Measurements from ENCODE around the gene CCDC12. TPM values are rescaled to one million over a fixed set of nuclear protein-coding genes. Genes with fewer than 3 reads are reported as not detected.
"Not testable (repeated sequence)": the region's sequence is repeated elsewhere in the genome, so short reads cannot be mapped to it uniquely, and the experiment has no call there.

CCDC12 gene
- total RNA-seq, 1 donor from 2014 or later: 69.1 TPM

DNA sequence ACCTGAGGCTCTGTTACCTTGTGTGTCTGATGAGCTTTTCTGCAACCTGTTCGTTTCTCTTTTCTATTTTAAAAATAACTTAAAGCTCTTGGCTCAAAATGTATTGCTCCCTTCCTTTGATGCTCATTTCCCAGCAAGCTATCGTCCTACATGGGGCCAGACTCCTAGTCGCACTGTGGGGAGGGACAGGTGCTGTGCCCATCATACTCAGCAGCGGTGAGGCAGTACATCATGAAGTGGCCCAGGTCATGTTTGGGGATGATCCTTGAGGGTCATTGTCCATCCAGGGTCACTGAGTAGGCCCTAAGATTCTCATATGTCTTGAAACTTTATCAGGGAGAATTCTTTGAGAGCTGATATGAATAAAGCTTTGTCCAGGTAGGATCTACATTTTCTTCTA, 57.9 kb downstream of the CCDC12 start:
- no peak for DNase-seq (ENCODE audit: low spot score)
- Mint-ChIP-seq H3K4me3 (no peak overlapping the region), H3K4me1 (ENCODE audit: low read depth) (peaks cover 32% of the 10 kb centered on the region), H3K36me3 (ENCODE audit: low read depth) (peaks cover 55% of the 10 kb centered on the region), H3K9me3 (peaks cover 5% of the 10 kb centered on the region), H3K27ac (no peak overlapping the region), H3K27me3 (ENCODE audit: insufficient read depth) (no peaks in the 10 kb centered on the region)
- intact Hi-C loops (cut with micrococcal nuclease): no loop called here

DNA sequence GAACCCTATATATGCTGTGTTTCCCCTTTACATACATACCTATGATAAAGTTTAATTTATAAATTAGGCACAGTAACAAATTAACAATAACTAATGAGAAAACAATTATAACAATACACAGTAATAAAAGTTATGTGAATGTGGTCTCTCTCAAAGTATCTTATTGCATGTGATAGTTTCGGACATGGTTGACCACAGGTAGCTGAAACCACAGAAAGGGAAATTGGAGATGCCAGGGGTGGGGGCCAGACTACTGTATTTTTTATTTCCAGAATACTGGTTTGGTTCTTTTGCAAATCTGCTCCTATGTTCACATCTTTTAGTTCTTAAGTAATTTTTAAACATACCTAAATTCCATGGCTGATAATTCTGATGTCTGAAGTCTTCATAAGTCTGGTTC, 58.3 kb downstream of the CCDC12 start:
- Mint-ChIP-seq H3K27me3 (ENCODE audit: insufficient read depth) (no peaks in the 10 kb centered on the region), H3K27ac (no peak overlapping the region), H3K9me3 (peaks cover 5% of the 10 kb centered on the region), H3K4me1 (ENCODE audit: low read depth) (peaks cover 37% of the 10 kb centered on the region), H3K36me3 (ENCODE audit: low read depth) (peaks cover 52% of the 10 kb centered on the region), H3K4me3 (no peak overlapping the region)
- no peak for DNase-seq (ENCODE audit: low spot score)
- intact Hi-C loops (cut with micrococcal nuclease): no loop called here

DNA sequence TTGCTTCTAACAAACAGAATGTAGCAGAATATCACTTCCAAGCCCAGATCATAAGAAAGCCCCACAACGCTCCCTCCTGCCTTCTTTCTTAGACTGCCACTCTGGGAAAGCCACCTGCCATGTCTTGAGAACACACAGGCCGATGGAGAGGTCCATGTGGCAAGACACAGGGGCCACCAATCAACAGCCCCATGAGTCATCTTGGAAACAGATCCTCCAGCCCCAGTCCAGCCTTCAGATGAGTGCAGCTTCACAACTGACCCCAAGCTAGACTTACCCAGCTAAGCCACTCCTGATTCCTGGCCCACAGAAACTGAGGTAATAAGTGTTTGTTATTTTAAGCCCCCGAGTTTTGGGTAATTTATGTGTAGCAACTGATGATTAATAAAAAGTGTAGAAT, 59.3 kb downstream of the CCDC12 start:
- intact Hi-C loops (cut with micrococcal nuclease): no loop called here
- Mint-ChIP-seq H3K4me3 (no peak overlapping the region), H3K27ac (peak overlapping the region; percentile 30)

DNA sequence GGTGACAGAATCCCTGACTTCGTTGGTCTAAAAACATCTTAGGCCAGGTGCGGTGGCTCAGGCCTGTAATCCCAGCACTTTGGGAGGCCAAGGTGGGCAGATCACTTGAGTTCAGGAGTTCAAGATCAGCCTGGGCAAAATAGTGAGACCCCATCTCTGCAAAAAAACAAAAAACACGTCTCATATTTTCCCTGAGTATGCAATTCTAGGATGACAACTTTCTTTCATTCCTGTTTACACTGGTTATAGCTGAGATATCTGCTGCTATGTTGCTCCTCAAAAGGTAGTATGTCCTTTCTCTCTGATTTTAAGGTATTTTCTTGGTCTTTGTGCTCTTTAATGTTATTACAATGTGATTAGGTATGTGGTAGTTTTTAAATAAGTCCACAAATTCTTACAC, 59.7 kb downstream of the CCDC12 start:
- Mint-ChIP-seq H3K9me3 (peaks cover 5% of the 10 kb centered on the region), H3K4me1 (ENCODE audit: low read depth) (peaks cover 42% of the 10 kb centered on the region), H3K36me3 (ENCODE audit: low read depth) (peaks cover 49% of the 10 kb centered on the region), H3K27me3 (ENCODE audit: insufficient read depth) (no peaks in the 10 kb centered on the region), H3K27ac (peak overlapping the region; percentile 46), H3K4me3 (no peak overlapping the region)
- DNase-seq (ENCODE audit: low spot score): no peak
- intact Hi-C loops (cut with micrococcal nuclease): no loop called here

More for the DNA sequence above, 59.3 kb downstream of the CCDC12 start:
- Mint-ChIP-seq H3K27me3 (ENCODE audit: insufficient read depth) (no peaks in the 10 kb centered on the region), H3K9me3 (peaks cover 5% of the 10 kb centered on the region), H3K4me1 (ENCODE audit: low read depth) (peaks cover 42% of the 10 kb centered on the region), H3K36me3 (ENCODE audit: low read depth) (peaks cover 48% of the 10 kb centered on the region)
- no peak for DNase-seq (ENCODE audit: low spot score)

DNA sequence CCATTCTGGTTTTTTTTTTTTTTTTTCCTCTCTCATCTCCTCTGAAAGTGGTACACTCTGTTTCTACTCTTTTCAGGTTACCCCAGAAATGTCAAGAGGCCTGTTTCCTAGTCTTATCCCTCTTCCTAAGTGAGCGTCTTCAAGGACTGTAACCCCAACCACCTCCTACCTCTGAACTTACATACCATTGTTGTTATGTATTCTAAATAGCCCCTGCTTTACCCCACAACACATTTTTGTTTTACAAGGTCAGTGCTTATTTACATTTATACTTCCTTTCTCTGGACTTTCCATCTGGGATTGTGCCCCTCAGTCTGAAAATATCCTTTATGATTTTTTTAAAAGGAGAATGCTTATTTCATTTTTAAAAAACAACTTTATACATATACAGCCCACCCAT, 60.3 kb downstream of the CCDC12 start:
- H3K27ac Mint-ChIP-seq: no peak overlapping the region
- peaks cover 47% of the 10 kb centered on the region for H3K36me3 Mint-ChIP-seq (ENCODE audit: low read depth)

DNA sequence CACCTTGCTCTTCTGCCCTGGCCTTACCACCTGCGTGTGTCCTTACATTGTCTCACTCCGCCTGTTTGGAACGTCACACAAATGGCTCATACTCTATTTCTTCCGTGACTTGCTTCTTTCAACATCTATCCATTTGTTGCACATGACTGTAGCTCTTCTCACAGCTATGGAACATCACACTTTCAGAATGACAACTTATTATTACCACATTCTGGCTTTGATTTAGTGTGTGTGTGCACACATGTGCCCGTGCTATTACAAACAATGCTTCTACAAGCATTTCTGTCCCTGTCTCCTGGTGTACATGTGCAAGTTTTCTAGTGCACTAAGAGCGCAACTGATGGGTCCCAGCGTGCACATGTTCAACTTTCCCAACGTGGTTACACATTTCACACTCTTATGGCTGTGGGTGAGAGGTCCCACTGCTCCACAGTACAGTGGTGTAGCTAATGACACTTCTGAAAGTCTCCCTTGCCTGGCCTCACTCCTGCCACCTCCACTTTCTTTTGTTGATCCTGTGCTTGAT, 61.2 kb downstream of the CCDC12 start:
- H3K4me3 Mint-ChIP-seq: no peak overlapping the region
- peaks cover 5% of the 10 kb centered on the region for H3K9me3 Mint-ChIP-seq
- peaks cover 44% of the 10 kb centered on the region for H3K36me3 Mint-ChIP-seq (ENCODE audit: low read depth)
- intact Hi-C loops (cut with micrococcal nuclease): loop anchor here (2.0 kb wide), 2 partner anchors 13 to 33 kb away; no protein-coding TSS in a partner anchor
- H3K27me3 Mint-ChIP-seq (ENCODE audit: insufficient read depth): no peaks in the 10 kb centered on the region
- H3K4me1 Mint-ChIP-seq (ENCODE audit: low read depth): peaks cover 42% of the 10 kb centered on the region
- peak overlapping the region; percentile 18 for H3K27ac Mint-ChIP-seq
- DNase-seq (ENCODE audit: low spot score): no peak

More for the DNA sequence above, 60.3 kb downstream of the CCDC12 start:
- DNase-seq (ENCODE audit: low spot score): no peak
- intact Hi-C loops (cut with micrococcal nuclease): no loop called here
- H3K4me1 Mint-ChIP-seq (ENCODE audit: low read depth): peaks cover 42% of the 10 kb centered on the region
- H3K4me3 Mint-ChIP-seq: no peak overlapping the region
- peaks cover 5% of the 10 kb centered on the region for H3K9me3 Mint-ChIP-seq
- no peaks in the 10 kb centered on the region for H3K27me3 Mint-ChIP-seq (ENCODE audit: insufficient read depth)

DNA sequence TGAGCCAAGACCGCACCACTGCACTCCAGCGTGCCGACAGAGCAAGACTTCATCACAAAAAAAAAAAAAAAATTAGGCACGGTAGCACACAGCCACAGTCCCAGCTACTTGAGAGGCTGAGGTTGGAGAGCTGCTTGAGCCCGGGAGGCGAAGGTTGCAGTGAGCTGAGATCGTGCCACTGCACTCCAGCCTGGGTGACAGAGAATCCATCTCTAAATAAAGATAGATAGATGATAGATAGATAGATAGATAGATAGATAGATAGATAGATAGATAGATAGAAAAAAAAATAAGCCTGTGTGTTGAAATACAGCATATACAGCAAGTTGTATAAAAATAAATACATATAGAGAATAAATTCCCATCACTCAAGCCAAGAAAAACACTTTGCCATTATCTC, 61.7 kb downstream of the CCDC12 start:
- Mint-ChIP-seq H3K9me3 (peaks cover 5% of the 10 kb centered on the region), H3K36me3 (ENCODE audit: low read depth) (peaks cover 39% of the 10 kb centered on the region), H3K4me1 (ENCODE audit: low read depth) (peaks cover 42% of the 10 kb centered on the region), H3K27me3 (ENCODE audit: insufficient read depth) (no peaks in the 10 kb centered on the region), H3K4me3 (no peak overlapping the region), H3K27ac (peak overlapping the region; percentile 18)
- DNase-seq (ENCODE audit: low spot score): no peak
- intact Hi-C loops (cut with micrococcal nuclease): loop anchor here (2.0 kb wide), 2 partner anchors 14 to 34 kb away; no protein-coding TSS in a partner anchor

DNA sequence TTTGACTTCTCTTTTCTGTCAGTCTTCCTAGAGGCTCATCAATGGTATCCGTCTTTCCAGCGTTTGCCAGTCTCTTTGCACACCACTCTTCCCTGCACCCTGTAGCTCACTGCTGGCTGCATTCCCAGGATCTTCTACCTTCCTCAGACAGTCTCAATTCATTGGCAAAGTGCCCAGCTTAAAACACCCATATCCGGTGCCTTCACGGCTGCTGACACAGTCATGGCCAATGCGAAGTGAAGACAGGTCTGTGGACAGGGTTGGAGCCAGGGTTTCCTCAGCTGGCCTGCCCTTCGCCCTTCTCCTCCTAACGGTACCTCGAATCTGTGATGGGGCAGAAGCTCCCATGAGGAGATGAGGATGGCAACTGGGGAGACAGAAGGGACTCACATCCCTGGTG, 62.9 kb downstream of the CCDC12 start:
- Mint-ChIP-seq H3K4me3 (no peak overlapping the region), H3K4me1 (ENCODE audit: low read depth) (peaks cover 41% of the 10 kb centered on the region), H3K27me3 (ENCODE audit: insufficient read depth) (no peaks in the 10 kb centered on the region), H3K36me3 (ENCODE audit: low read depth) (peaks cover 31% of the 10 kb centered on the region), H3K27ac (no peak overlapping the region), H3K9me3 (peaks cover 5% of the 10 kb centered on the region)
- no peak for DNase-seq (ENCODE audit: low spot score)
- intact Hi-C loops (cut with micrococcal nuclease): loop anchor here (1.0 to 2.0 kb wide), 4 partner anchors 15 to 367 kb away; no protein-coding TSS in a partner anchor

DNA sequence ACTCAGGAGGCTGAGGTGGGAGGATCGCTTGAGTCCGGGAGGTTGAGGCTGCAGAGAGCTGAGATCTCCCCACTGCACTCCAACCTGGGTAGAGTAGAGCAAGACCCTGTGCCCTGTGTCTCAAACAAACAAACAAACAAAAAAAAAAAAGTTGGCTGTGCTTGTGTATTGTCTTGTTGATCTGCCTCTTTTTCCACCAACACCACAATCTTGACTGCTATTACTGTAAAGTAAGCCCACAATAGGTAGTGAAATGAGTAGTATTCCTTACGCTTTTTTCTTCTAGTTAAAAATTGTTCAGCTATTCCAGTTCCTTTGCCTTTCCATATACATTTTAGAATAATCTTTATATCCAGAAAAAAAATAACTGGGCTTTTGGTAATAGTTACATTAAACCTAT, 63.6 kb downstream of the CCDC12 start:
- no peak overlapping the region for H3K27ac Mint-ChIP-seq
- intact Hi-C loops (cut with micrococcal nuclease): loop anchor here (1.0 to 2.0 kb wide), 2 partner anchors 46 to 368 kb away; no protein-coding TSS in a partner anchor
- peaks cover 36% of the 10 kb centered on the region for H3K4me1 Mint-ChIP-seq (ENCODE audit: low read depth)
- no peak overlapping the region for H3K4me3 Mint-ChIP-seq
- H3K27me3 Mint-ChIP-seq (ENCODE audit: insufficient read depth): no peaks in the 10 kb centered on the region
- no peak for DNase-seq (ENCODE audit: low spot score)
- peaks cover 4% of the 10 kb centered on the region for H3K9me3 Mint-ChIP-seq
- peaks cover 24% of the 10 kb centered on the region for H3K36me3 Mint-ChIP-seq (ENCODE audit: low read depth)

DNA sequence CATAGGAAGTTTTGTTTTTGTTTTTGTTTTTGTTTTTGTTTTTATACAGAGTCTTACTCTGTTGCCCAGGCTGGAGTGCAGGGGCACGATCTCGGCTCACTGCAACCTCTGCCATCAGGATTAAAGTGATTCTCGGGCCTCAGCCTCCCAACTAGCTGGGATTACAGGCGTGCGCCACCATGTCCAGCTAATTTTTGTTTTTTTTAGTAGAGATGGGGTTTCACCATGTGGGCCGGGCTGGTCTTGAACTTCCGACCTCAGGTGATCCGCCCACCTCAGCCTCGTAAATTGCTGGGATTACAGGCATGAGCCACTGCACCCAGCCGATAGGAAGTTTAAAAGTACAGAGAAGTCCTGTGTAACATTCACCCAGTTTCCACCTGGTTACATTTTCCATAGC, 65.6 kb downstream of the CCDC12 start:
- DNase-seq (ENCODE audit: low spot score); H3K4me3 Mint-ChIP-seq; H3K9me3 Mint-ChIP-seq; H3K27me3 Mint-ChIP-seq (ENCODE audit: insufficient read depth); intact Hi-C loops (cut with micrococcal nuclease); H3K27ac Mint-ChIP-seq: not testable (repeated sequence)
- H3K36me3 Mint-ChIP-seq (ENCODE audit: low read depth): peaks cover 12% of the 10 kb centered on the region
- H3K4me1 Mint-ChIP-seq (ENCODE audit: low read depth): peaks cover 23% of the 10 kb centered on the region

DNA sequence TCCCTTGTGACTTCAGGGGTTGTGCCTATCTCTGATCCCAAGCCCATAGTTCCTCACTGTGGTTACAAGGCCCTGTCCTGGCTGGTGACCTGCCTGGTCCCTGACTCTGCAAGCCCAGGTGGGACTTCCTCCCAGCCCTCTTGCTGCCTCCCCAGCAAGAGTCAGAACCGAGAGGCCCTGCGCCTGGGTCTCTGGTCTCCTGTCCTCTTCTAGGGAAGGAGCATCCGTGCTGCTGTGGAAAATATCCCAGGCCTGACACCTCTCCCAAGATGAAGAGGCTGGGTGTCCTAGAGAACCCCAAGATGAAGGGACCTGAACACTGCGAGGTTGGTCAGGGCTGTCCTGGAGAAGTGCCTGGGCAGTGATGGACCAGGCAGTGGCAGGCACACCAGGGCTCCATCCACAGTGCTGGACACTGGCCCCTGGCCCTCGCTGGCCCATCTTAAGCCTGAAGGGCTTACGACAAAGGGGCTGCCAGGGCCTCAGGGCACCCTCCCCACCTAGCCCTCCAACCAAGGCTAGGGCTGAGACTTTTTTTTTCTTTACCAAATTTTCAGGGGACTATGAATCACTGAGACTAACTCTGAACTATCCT, 66.3 kb downstream of the CCDC12 start:
- Mint-ChIP-seq H3K36me3 (ENCODE audit: low read depth) (peaks cover 7% of the 10 kb centered on the region), H3K4me3 (no peak overlapping the region), H3K4me1 (ENCODE audit: low read depth) (peaks cover 19% of the 10 kb centered on the region), H3K27me3 (ENCODE audit: insufficient read depth) (no peaks in the 10 kb centered on the region), H3K9me3 (no peaks in the 10 kb centered on the region), H3K27ac (no peak overlapping the region)
- intact Hi-C loops (cut with micrococcal nuclease): no loop called here
- no peak for DNase-seq (ENCODE audit: low spot score)

DNA sequence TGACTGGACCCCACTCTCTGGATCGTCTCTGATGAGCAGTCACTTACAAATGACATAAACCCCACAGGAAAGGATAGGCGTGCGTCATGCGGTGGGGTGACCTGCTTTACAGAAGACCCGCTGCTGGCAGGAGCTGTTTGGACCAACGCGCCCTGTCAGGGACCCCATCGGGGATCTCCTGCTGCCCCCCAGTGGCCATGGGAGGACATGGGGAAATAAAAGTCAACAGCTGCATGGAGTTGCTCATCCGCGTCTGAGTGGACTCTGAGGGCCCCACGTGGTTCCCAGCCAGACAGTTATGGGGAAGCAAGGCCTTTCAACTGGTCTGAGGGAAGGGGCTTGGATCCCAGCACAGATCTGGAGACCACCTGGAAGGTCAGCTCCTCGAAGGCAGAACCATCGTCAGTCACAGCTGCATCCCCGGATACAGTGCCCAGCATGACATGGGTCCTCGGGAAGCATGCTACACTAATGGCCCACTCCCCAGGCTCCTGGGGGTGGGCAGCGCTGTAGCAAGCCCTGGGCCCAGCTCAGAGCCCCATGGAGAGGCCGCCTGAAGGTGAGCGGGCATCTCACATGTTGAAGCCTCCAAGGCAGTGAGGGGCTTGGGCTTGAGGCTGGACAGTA, 66.9 kb downstream of the CCDC12 start:
- Mint-ChIP-seq H3K27ac (no peak overlapping the region), H3K9me3 (no peaks in the 10 kb centered on the region), H3K36me3 (ENCODE audit: low read depth) (peaks cover 5% of the 10 kb centered on the region), H3K4me3 (no peak overlapping the region), H3K27me3 (ENCODE audit: insufficient read depth) (no peaks in the 10 kb centered on the region), H3K4me1 (ENCODE audit: low read depth) (peaks cover 15% of the 10 kb centered on the region)
- peak; percentile 61 for DNase-seq (ENCODE audit: low spot score)
- intact Hi-C loops (cut with micrococcal nuclease): loop anchor here (1.0 kb wide), 2 partner anchors 43 to 204 kb away; no protein-coding TSS in a partner anchor

DNA sequence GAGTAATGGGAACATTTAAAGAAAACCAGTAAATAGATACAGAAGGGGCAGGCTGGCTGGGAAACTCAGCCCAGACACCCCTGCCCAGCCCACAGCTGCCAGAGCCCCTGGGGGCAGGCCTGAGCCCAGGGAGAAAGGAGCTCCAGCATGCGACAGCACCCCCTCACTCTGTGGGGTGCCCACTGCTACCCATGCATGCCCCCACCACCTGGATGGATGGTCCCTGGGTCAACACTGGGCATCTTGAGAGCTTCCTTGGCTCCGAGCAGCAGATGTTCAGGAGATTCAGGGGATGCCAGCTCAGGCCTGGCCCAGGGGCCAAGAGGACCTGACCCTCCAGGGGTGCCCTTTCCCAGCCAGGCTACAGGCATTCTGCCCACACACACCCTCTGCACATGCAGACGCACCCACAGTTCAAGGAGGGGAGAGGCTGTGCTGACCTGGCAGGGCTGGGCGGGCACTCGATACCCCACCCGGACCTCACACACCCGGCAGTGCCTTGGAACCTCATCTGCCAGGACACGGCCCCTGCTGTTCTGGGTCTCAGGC, 67.5 kb downstream of the CCDC12 start:
- intact Hi-C loops (cut with micrococcal nuclease): loop anchor here (1.0 kb wide), 2 partner anchors 43 to 204 kb away; no protein-coding TSS in a partner anchor
- Mint-ChIP-seq H3K27ac (no peak overlapping the region), H3K27me3 (ENCODE audit: insufficient read depth) (no peaks in the 10 kb centered on the region), H3K4me3 (no peak overlapping the region), H3K9me3 (no peaks in the 10 kb centered on the region), H3K36me3 (ENCODE audit: low read depth) (peaks cover 5% of the 10 kb centered on the region), H3K4me1 (ENCODE audit: low read depth) (peaks cover 14% of the 10 kb centered on the region)
- no peak for DNase-seq (ENCODE audit: low spot score)
